Esophagus squamous epithelium (tissue), 4 donors: ENCODE results near the gene KIF1B.

Experiments
- CTCF ChIP-seq, 6 experiments: fragments of 450-650 bp in 4 of 6; fragments of 200-600 bp in 2 of 6; sonication (generic) in 2 of 6; IDR thresholded peaks; one replicate each; pipeline ENCODE4 v1.5.1; 2016 to 2019; ENCODE audit warnings: antibody characterized with exemption in 6 of 6, mild to moderate bottlenecking in 4 of 6, moderate library complexity in 4 of 6
- POLR2A ChIP-seq, 4 donors: fragments of 450-650 bp; IDR thresholded peaks; one replicate each; pipeline ENCODE4 v1.6.1; 2017; ENCODE audit warnings: antibody characterized with exemption in 4 of 4, mild to moderate bottlenecking in 4 of 4, moderate library complexity in 3 of 4

GRCh38 chr1:10328180-10328963, 118.0 kb downstream of the KIF1B start:
- TF ChIP-seq CTCF (IDR thresholded peaks at IDR 0.05) (no peak), POLR2A (IDR thresholded peaks at IDR 0.05) (no peak)
